Tibial artery (tissue), 4 donors: Measurements from ENCODE around the gene RESP18.

Experiments
- DNase-seq, 2 donors: peaks; one replicate each; pipeline ENCODE4 v3.0.0-alpha.2; 2019
- H3K27ac ChIP-seq, 2 donors: fragments of 200-600 bp; sonication (generic) in 1 of 2; 1 replicate in 1 of 2; 2 replicates in 1 of 2; pipeline ENCODE4 v1.5.1; 2018 to 2019; ENCODE audit warnings: mild to moderate bottlenecking in 1 of 2
- H3K27me3 ChIP-seq, 2 donors: fragments of 200-600 bp; sonication (generic) in 1 of 2; one replicate each; pipeline versions ENCODE4 v1.5.1 to v1.6.0; 2016 to 2019
- H3K36me3 ChIP-seq, 3 donors: fragments of 200-600 bp; sonication (generic) in 2 of 3; one replicate each; pipeline ENCODE4 v1.5.1; 2016 to 2019; ENCODE audit warnings: mild to moderate bottlenecking in 2 of 3
- H3K4me1 ChIP-seq, 4 donors: fragments of 200-600 bp; sonication (generic) in 2 of 4; 1 replicate in 3 of 4; 2 replicates in 1 of 4; pipeline ENCODE4 v1.5.1; 2016 to 2019
- H3K4me3 ChIP-seq, 2 donors: fragments of 200-600 bp; sonication (generic) in 1 of 2; 1 replicate in 1 of 2; 2 replicates in 1 of 2; pipeline ENCODE4 v1.5.1; 2018 to 2019; ENCODE audit warnings: mild to moderate bottlenecking in 2 of 2
- H3K9me3 ChIP-seq, 3 donors: fragments of 200-600 bp; sonication (generic) in 1 of 3; one replicate each; pipeline ENCODE4 v1.5.1; 2016 to 2019
- intact Hi-C: fragments of 100-400 bp; cut with DNase I; formaldehyde crosslinking; loops from one replicate; pipeline ENCODE4 v1.15.0; 2023; ENCODE audit warnings: low total_unique reads
- TF ChIP-seq, protein P1 (sequence below), 2 experiments: fragments of 200-600 bp in 1 of 2; fragments of 450-650 bp in 1 of 2; IDR thresholded peaks; one replicate each; pipeline ENCODE4 v1.5.1; 2017 to 2019; ENCODE audit warnings: antibody characterized with exemption in 2 of 2, mild to moderate bottlenecking in 1 of 2, moderate library complexity in 1 of 2

Gene RESP18

GRCh38 chr2:219308142-219309101, 24.1 kb downstream of the RESP18 start:
- Histone ChIP-seq H3K36me3 (no peaks in the 10 kb centered on the region), H3K4me1 (peaks cover 0 to 11% (median 2%) of the 10 kb centered on the region in 4 donors), H3K27ac (no peak overlapping the region), H3K4me3 (no peak overlapping the region), H3K9me3 (no peaks in the 10 kb centered on the region), H3K27me3 (peaks cover 3 to 67% of the 10 kb centered on the region in 2 donors)
- no peak for DNase-seq
- intact Hi-C loops = loop anchor here (10.0 kb wide), 1 partner anchor 254 kb away; no protein-coding TSS in a partner anchor
- TF ChIP-seq, protein P1, sequence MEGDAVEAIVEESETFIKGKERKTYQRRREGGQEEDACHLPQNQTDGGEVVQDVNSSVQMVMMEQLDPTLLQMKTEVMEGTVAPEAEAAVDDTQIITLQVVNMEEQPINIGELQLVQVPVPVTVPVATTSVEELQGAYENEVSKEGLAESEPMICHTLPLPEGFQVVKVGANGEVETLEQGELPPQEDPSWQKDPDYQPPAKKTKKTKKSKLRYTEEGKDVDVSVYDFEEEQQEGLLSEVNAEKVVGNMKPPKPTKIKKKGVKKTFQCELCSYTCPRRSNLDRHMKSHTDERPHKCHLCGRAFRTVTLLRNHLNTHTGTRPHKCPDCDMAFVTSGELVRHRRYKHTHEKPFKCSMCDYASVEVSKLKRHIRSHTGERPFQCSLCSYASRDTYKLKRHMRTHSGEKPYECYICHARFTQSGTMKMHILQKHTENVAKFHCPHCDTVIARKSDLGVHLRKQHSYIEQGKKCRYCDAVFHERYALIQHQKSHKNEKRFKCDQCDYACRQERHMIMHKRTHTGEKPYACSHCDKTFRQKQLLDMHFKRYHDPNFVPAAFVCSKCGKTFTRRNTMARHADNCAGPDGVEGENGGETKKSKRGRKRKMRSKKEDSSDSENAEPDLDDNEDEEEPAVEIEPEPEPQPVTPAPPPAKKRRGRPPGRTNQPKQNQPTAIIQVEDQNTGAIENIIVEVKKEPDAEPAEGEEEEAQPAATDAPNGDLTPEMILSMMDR (IDR thresholded peaks at IDR 0.05) = no peak

DNA sequence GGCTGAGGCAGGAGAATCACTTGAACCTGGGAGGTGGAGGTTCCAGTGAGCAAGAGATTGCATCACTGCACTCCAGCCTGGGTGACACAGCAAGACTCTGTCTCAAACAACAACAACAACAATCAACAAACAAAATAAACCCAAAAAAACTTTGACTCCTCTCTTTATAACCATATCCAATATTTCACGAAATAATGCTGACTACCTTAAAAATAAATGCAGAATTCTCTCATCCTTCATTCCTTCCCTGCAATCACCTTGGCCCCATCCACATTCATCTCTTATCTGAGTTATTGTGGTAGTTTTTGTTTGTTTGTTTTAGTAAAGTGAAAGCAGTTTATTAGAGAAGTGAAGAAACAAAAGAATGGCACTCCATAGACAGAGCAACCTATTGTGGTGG, 26.5 kb downstream of the RESP18 start:
- Histone ChIP-seq H3K27ac (no peak overlapping the region), H3K4me1 (peaks cover 0 to 11% (median 2%) of the 10 kb centered on the region in 4 donors), H3K36me3 (no peaks in the 10 kb centered on the region), H3K27me3 (peaks cover 3 to 68% of the 10 kb centered on the region in 2 donors), H3K4me3 (no peak overlapping the region), H3K9me3 (no peaks in the 10 kb centered on the region)
- no peak for DNase-seq
- intact Hi-C loops = loop anchor here (10.0 kb wide), 1 partner anchor 251 kb away; no protein-coding TSS in a partner anchor
- TF ChIP-seq, protein P1 (IDR thresholded peaks at IDR 0.05) = no peak

DNA sequence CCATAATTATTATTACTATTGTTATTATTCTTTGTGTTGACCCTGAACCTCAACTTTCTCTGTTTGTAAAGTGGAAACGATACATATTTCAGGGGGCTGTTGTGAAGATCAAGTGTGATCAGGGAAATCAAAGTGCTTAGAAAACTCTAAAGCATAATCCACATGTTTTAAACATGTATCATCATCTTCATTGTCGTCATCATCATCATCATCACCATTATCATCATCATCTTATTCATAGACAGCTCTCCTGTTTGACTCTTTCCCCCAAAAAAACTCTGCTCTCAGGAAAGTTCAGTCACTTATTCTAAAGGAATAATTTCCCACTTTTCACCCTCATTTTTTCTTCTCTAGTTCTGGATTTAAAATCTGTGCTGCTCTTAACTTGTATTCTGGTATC, 28.3 kb downstream of the RESP18 start:
- TF ChIP-seq, protein P1 (IDR thresholded peaks at IDR 0.05) = no peak
- H3K27ac ChIP-seq = no peak overlapping the region
- peaks cover under 1 to 65% of the 10 kb centered on the region in 2 donors for H3K27me3 ChIP-seq
- no peak overlapping the region for H3K4me3 ChIP-seq
- no peaks in the 10 kb centered on the region for H3K36me3 ChIP-seq
- DNase-seq = no peak
- intact Hi-C loops = loop anchor here (10.0 kb wide), 1 partner anchor 249 kb away; no protein-coding TSS in a partner anchor
- H3K4me1 ChIP-seq = peaks cover 0 to 10% (median 2%) of the 10 kb centered on the region in 4 donors
- H3K9me3 ChIP-seq = no peaks in the 10 kb centered on the region

DNA sequence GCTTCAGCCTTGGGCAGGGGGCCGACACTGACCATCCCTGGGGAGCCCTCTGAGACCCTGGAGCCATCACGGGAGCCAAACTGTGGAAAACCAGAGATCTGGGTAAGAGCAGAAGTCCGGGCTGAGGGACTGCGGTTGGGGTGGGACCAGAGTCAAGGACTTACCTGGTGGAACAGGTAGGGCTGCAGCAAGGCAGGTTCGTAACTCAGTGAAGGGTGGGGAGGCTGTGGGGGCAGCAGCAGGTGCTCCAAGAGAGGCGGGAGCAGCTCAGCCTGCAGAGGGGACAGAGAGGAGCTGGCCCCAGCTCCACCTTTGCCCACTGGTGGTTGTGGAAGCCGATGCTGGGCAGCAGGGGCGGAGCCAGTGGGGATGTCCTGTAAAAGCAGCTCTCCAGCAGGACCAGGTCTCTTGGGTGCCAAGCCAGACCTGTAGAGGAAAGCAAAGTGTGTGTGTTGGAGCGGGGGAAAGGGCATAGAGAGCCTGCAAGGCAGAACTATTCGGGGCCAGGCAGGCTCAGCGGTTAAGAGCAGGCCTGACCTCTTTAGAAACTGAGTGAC, 30.1 kb downstream of the RESP18 start:
- peaks cover 0 to 6% (median 0%) of the 10 kb centered on the region in 4 donors for H3K4me1 ChIP-seq
- TF ChIP-seq, protein P1 (IDR thresholded peaks at IDR 0.05) = no peak
- no peak overlapping the region for H3K27ac ChIP-seq
- intact Hi-C loops = loop anchor here (10.0 kb wide), 1 partner anchor 248 kb away; no protein-coding TSS in a partner anchor
- H3K9me3 ChIP-seq = no peaks in the 10 kb centered on the region
- no peaks in the 10 kb centered on the region for H3K36me3 ChIP-seq
- H3K27me3 ChIP-seq = peaks cover 0 to 53% of the 10 kb centered on the region in 2 donors
- DNase-seq = no peak
- no peak overlapping the region for H3K4me3 ChIP-seq

GRCh38 chr2:219300022-219300421, 32.5 kb downstream of the RESP18 start:
- Histone ChIP-seq H3K27ac (no peak overlapping the region), H3K27me3 (peaks cover 0 to 42% of the 10 kb centered on the region in 2 donors), H3K4me1 (peaks cover 0 to 8% (median 3%) of the 10 kb centered on the region in 4 donors), H3K4me3 (no peak overlapping the region), H3K36me3 (no peaks in the 10 kb centered on the region), H3K9me3 (no peaks in the 10 kb centered on the region)
- intact Hi-C loops = loop anchor here (10.0 kb wide), 1 partner anchor 245 kb away; no protein-coding TSS in a partner anchor
- TF ChIP-seq, protein P1 (IDR thresholded peaks at IDR 0.05) = no peak
- DNase-seq = no peak
